WTC11 (cell line): ENCODE data around the gene SCNN1B. TPM values are rescaled to one million over a fixed set of nuclear protein-coding genes. Genes with fewer than 3 reads are reported as not detected.

Source experiments
- ATAC-seq: fragments of 200-7000 bp; cut with Tn5 transposase; 2 replicates; pipeline ENCODE4 v1.10.0; 2021; ENCODE audit warnings: mild to moderate bottlenecking, moderate library complexity
- CTCF ChIA-PET: fragments of 300-600 bp; sonication (Branson Sonifier 250); formaldehyde crosslinking; loops from one replicate; lab custom pipeline; 2021; ENCODE audit warnings: antibody characterized with exemption; lab: Charles Lee
- POLR2A ChIA-PET: fragments of 350-600 bp; sonication (Branson Sonifier 250); formaldehyde crosslinking; loops from one replicate; lab custom pipeline; 2021; ENCODE audit warnings: antibody characterized with exemption; lab: Charles Lee
- DNase-seq: peaks from one replicate; pipeline ENCODE4 v3.0.0; 2021; ENCODE audit warnings: low spot score
- H3K27ac Mint-ChIP-seq: 2 replicates; pipeline ENCODE4 v1.8.0; 2021; ENCODE audit warnings: mixed read lengths
- H3K27me3 Mint-ChIP-seq: 2 replicates; pipeline ENCODE4 v1.8.0; 2021; ENCODE audit warnings: low read depth, mild to moderate bottlenecking, moderate library complexity, mixed read lengths
- H3K36me3 Mint-ChIP-seq: 2 replicates; pipeline ENCODE4 v1.8.0; 2021; ENCODE audit warnings: mixed read lengths
- H3K4me1 Mint-ChIP-seq: 2 replicates; pipeline ENCODE4 v1.8.0; 2022; ENCODE audit warnings: mixed read lengths
- H3K4me3 Mint-ChIP-seq: 2 replicates; pipeline ENCODE4 v1.8.0; 2021; ENCODE audit warnings: mild to moderate bottlenecking, moderate library complexity, mixed read lengths
- H3K9me3 Mint-ChIP-seq: 2 replicates; pipeline ENCODE4 v1.8.0; 2021; ENCODE audit warnings: mixed read lengths
- CREB1 ChIP-seq: sonication (generic); formaldehyde crosslinking; IDR thresholded peaks from 2 replicates; pipeline ENCODE4 v1.8.0; 2023; ENCODE audit warnings: mild to moderate bottlenecking, missing genetic modification reagents
- E2F5 ChIP-seq: sonication (generic); formaldehyde crosslinking; IDR thresholded peaks from 2 replicates; pipeline ENCODE4 v1.8.1; 2022; ENCODE audit warnings: mild to moderate bottlenecking, moderate library complexity, missing genetic modification reagents
- EMX1 ChIP-seq: fragments of 250-450 bp; sonication (Bioruptor Pico); IDR thresholded peaks from 2 replicates; pipeline ENCODE4 v1.8.0; 2021; ENCODE audit warnings: mild to moderate bottlenecking
- GTF2I ChIP-seq: fragments of 250-450 bp; sonication (Bioruptor Pico); conservative IDR thresholded peaks from 2 replicates; pipeline ENCODE4 v1.4.0; 2021; ENCODE audit warnings: mild to moderate bottlenecking
- NFATC4 ChIP-seq: fragments of 250-450 bp; sonication (Bioruptor Pico); IDR thresholded peaks from 2 replicates; pipeline ENCODE4 v1.9.0; 2021; ENCODE audit warnings: mild to moderate bottlenecking
- PREB ChIP-seq: sonication (generic); formaldehyde crosslinking; IDR thresholded peaks from 2 replicates; pipeline ENCODE4 v1.8.1; 2022; ENCODE audit warnings: mild to moderate bottlenecking, missing genetic modification reagents, moderate library complexity, borderline replicate concordance
- ZNF423 ChIP-seq: fragments of 250-450 bp; sonication (Bioruptor Pico); IDR thresholded peaks from 2 replicates; pipeline ENCODE4 v2.1.2; 2022; ENCODE audit warnings: mild to moderate bottlenecking, moderate library complexity
- total RNA-seq: library from RNA; stranded (reverse); gene quantifications from 3 replicates; pipeline ENCODE4 v1.2.3, GENCODE V29; 2021
- TF ChIP-seq, protein P1 (sequence below): sonication (generic); formaldehyde crosslinking; IDR thresholded peaks from 2 replicates; pipeline ENCODE4 v1.8.0; 2023; ENCODE audit warnings: mild to moderate bottlenecking, missing genetic modification reagents
- TF ChIP-seq, protein P2 (sequence below): fragments of 200-600 bp; IDR thresholded peaks from 2 replicates; pipeline ENCODE4 v1.8.0; 2022; ENCODE audit warnings: antibody characterized with exemption
- TF ChIP-seq, protein P3 (sequence below): sonication (generic); formaldehyde crosslinking; IDR thresholded peaks from 2 replicates; pipeline ENCODE4 v1.8.1; 2023; ENCODE audit warnings: mild to moderate bottlenecking, missing genetic modification reagents, borderline replicate concordance

The SCNN1B gene
- total RNA-seq, 1 experiment from 2014 or later = 4.8 TPM

GRCh38 chr16:23373436-23374219, 71.5 kb downstream of the SCNN1B start (continued):
- TF ChIP-seq, protein P1, sequence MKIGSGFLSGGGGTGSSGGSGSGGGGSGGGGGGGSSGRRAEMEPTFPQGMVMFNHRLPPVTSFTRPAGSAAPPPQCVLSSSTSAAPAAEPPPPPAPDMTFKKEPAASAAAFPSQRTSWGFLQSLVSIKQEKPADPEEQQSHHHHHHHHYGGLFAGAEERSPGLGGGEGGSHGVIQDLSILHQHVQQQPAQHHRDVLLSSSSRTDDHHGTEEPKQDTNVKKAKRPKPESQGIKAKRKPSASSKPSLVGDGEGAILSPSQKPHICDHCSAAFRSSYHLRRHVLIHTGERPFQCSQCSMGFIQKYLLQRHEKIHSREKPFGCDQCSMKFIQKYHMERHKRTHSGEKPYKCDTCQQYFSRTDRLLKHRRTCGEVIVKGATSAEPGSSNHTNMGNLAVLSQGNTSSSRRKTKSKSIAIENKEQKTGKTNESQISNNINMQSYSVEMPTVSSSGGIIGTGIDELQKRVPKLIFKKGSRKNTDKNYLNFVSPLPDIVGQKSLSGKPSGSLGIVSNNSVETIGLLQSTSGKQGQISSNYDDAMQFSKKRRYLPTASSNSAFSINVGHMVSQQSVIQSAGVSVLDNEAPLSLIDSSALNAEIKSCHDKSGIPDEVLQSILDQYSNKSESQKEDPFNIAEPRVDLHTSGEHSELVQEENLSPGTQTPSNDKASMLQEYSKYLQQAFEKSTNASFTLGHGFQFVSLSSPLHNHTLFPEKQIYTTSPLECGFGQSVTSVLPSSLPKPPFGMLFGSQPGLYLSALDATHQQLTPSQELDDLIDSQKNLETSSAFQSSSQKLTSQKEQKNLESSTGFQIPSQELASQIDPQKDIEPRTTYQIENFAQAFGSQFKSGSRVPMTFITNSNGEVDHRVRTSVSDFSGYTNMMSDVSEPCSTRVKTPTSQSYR (CRISPR knock-in tag) = no peak
- no peak for TF ChIP-seq EMX1
- TF ChIP-seq, protein P2, sequence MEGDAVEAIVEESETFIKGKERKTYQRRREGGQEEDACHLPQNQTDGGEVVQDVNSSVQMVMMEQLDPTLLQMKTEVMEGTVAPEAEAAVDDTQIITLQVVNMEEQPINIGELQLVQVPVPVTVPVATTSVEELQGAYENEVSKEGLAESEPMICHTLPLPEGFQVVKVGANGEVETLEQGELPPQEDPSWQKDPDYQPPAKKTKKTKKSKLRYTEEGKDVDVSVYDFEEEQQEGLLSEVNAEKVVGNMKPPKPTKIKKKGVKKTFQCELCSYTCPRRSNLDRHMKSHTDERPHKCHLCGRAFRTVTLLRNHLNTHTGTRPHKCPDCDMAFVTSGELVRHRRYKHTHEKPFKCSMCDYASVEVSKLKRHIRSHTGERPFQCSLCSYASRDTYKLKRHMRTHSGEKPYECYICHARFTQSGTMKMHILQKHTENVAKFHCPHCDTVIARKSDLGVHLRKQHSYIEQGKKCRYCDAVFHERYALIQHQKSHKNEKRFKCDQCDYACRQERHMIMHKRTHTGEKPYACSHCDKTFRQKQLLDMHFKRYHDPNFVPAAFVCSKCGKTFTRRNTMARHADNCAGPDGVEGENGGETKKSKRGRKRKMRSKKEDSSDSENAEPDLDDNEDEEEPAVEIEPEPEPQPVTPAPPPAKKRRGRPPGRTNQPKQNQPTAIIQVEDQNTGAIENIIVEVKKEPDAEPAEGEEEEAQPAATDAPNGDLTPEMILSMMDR = no peak

DNA sequence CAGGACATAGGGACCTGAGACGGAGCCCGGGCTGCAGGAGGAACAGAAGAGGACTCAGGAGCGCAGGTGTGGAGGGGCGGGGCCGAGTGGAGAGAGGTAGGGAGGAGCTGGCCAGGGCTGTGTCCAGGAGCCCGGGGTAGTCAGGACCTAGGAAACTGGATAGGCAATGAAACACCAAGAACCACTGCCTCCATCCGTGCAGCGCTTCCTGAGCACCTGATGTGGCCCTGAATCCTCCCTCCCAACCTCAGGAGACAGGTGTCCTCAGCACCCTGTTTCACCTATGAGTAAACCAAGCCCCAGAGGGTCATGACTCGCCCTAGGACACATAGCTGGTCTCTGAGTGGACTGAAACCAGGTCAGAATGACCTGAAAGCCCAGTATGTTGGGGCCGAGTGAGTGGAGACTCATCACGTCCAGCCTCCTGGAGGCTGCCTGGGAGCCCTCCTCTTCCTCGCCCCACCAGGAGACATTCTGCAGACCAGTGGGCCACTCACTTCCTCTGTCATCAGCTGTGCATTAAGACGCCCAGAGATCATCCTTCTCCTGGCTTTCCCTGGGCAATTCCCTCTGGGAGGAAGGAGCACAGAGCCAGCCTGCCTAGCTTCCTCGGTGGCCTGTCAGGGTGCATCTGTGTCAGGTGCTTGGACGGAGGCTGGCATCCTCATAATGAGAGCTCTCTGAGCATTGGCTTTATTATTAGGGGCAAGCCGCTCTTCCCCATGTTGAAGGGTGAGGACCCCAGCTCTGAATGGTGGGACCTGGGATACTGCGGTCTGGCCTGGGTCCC, 72.8 kb downstream of the SCNN1B start:
- DNase-seq = peak; percentile 45
- H3K36me3 Mint-ChIP-seq = no peaks in the 10 kb centered on the region
- TF ChIP-seq NFATC4 (CRISPR knock-in tag) (no peak), GTF2I (no peak), CREB1 (CRISPR knock-in tag) (no peak), ZNF423 (no peak), E2F5 (CRISPR knock-in tag) (no peak), PREB (CRISPR knock-in tag) (no peak)
- TF ChIP-seq, protein P3, sequence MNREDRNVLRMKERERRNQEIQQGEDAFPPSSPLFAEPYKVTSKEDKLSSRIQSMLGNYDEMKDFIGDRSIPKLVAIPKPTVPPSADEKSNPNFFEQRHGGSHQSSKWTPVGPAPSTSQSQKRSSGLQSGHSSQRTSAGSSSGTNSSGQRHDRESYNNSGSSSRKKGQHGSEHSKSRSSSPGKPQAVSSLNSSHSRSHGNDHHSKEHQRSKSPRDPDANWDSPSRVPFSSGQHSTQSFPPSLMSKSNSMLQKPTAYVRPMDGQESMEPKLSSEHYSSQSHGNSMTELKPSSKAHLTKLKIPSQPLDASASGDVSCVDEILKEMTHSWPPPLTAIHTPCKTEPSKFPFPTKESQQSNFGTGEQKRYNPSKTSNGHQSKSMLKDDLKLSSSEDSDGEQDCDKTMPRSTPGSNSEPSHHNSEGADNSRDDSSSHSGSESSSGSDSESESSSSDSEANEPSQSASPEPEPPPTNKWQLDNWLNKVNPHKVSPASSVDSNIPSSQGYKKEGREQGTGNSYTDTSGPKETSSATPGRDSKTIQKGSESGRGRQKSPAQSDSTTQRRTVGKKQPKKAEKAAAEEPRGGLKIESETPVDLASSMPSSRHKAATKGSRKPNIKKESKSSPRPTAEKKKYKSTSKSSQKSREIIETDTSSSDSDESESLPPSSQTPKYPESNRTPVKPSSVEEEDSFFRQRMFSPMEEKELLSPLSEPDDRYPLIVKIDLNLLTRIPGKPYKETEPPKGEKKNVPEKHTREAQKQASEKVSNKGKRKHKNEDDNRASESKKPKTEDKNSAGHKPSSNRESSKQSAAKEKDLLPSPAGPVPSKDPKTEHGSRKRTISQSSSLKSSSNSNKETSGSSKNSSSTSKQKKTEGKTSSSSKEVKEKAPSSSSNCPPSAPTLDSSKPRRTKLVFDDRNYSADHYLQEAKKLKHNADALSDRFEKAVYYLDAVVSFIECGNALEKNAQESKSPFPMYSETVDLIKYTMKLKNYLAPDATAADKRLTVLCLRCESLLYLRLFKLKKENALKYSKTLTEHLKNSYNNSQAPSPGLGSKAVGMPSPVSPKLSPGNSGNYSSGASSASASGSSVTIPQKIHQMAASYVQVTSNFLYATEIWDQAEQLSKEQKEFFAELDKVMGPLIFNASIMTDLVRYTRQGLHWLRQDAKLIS (CRISPR knock-in tag) = no peak
- ChIA-PET CTCF (interaction anchor here (0.6 to 1.9 kb wide), 5 partner anchors 9 to 61 kb away, joined by 3 to 9 read pairs (median 3); no protein-coding TSS in a partner anchor), POLR2A (interaction anchor here (0.6 kb wide), 1 partner anchor 27 kb away, joined by 4 read pairs; no protein-coding TSS in a partner anchor)
- no peak overlapping the region for H3K4me3 Mint-ChIP-seq
- no peak overlapping the region for H3K27ac Mint-ChIP-seq
- no peaks in the 10 kb centered on the region for H3K9me3 Mint-ChIP-seq
- H3K27me3 Mint-ChIP-seq = no peaks in the 10 kb centered on the region
- peak; percentile 46; the same call in 1 of the 2 replicates for ATAC-seq
- no peaks in the 10 kb centered on the region for H3K4me1 Mint-ChIP-seq
